Measurements from ENCODE around the gene TSPO.

DNA sequence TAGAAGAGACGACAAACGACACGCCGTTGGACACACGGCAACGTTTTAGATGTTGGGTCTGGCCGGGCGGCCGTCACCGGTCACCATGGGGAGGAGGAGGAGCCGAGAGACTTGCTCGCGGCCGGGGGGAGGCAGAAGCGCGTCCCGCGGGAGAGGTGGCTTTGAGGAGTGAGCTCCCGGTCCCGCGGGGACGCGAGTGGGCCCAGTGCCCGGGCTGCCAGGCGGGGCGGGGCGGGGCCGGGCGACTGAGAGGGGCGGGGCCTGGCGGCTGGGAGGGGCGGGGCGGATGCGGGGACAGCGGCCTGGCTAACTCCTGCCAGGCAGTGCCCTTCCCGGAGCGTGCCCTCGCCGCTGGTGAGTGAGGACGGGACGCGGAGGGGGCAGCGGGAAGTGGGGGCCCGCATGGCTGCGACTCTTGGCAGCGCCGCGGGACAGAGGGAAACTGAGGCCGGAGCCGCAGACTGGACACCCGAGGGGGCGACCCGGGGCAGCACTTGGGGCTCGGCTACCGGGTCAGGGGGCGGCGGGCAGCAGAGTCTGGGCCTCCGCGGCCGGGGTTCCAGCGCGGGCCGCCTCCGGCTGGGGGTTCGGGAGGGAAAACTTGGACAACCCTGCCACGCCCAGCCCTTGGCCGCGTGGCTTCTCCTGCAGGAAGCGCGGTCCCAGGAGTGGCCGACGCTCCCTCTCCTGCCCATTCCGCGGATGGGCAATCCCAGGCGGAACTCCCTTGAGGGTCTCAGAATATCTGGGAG lies at the start of gene TSPO:
- TF ChIP-seq, protein P1, sequence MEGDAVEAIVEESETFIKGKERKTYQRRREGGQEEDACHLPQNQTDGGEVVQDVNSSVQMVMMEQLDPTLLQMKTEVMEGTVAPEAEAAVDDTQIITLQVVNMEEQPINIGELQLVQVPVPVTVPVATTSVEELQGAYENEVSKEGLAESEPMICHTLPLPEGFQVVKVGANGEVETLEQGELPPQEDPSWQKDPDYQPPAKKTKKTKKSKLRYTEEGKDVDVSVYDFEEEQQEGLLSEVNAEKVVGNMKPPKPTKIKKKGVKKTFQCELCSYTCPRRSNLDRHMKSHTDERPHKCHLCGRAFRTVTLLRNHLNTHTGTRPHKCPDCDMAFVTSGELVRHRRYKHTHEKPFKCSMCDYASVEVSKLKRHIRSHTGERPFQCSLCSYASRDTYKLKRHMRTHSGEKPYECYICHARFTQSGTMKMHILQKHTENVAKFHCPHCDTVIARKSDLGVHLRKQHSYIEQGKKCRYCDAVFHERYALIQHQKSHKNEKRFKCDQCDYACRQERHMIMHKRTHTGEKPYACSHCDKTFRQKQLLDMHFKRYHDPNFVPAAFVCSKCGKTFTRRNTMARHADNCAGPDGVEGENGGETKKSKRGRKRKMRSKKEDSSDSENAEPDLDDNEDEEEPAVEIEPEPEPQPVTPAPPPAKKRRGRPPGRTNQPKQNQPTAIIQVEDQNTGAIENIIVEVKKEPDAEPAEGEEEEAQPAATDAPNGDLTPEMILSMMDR (IDR thresholded peaks at IDR 0.05) = no peak
- TF ChIP-seq ZFX (IDR thresholded peaks at IDR 0.05; ENCODE audit: borderline replicate concordance) = no peak

Measured in 22Rv1 (cell line).